GM12801 (cell line): ENCODE results near the gene RRBP1.

Experiments
- TF ChIP-seq, protein P1 (sequence below): IDR thresholded peaks from one replicate; pipeline ENCODE4 v1.5.1; 2011; ENCODE audit warnings: control low read depth; ENCODE audit not compliant: insufficient read length; ENCODE audit errors: extremely low read depth

Gene RRBP1

DNA sequence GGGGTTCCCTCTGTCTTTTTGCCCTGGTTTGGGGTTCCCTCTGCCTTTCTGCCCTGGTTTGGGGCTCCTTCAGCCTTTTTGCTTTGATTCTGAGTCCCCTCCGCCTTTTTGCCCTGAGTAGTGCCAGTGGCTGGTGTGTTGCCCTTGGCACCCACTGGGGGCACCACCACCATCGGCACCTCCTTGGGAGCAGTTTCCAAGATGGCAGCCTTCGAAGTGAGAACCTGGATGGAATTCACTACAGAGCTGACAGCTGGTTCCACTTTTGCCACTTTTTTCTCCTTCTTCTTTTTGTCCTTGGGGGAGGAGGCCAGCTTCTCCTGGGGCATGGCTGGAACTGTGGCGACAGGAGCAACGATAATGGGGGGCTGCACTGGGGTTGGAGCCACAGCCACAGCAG lies 22.2 kb downstream of the RRBP1 start:
- TF ChIP-seq, protein P1, sequence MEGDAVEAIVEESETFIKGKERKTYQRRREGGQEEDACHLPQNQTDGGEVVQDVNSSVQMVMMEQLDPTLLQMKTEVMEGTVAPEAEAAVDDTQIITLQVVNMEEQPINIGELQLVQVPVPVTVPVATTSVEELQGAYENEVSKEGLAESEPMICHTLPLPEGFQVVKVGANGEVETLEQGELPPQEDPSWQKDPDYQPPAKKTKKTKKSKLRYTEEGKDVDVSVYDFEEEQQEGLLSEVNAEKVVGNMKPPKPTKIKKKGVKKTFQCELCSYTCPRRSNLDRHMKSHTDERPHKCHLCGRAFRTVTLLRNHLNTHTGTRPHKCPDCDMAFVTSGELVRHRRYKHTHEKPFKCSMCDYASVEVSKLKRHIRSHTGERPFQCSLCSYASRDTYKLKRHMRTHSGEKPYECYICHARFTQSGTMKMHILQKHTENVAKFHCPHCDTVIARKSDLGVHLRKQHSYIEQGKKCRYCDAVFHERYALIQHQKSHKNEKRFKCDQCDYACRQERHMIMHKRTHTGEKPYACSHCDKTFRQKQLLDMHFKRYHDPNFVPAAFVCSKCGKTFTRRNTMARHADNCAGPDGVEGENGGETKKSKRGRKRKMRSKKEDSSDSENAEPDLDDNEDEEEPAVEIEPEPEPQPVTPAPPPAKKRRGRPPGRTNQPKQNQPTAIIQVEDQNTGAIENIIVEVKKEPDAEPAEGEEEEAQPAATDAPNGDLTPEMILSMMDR = no peak

- TF ChIP-seq, protein P1 = no peak
Measured at GRCh38 chr20:17658648-17658993, 23.4 kb downstream of the RRBP1 start.

DNA sequence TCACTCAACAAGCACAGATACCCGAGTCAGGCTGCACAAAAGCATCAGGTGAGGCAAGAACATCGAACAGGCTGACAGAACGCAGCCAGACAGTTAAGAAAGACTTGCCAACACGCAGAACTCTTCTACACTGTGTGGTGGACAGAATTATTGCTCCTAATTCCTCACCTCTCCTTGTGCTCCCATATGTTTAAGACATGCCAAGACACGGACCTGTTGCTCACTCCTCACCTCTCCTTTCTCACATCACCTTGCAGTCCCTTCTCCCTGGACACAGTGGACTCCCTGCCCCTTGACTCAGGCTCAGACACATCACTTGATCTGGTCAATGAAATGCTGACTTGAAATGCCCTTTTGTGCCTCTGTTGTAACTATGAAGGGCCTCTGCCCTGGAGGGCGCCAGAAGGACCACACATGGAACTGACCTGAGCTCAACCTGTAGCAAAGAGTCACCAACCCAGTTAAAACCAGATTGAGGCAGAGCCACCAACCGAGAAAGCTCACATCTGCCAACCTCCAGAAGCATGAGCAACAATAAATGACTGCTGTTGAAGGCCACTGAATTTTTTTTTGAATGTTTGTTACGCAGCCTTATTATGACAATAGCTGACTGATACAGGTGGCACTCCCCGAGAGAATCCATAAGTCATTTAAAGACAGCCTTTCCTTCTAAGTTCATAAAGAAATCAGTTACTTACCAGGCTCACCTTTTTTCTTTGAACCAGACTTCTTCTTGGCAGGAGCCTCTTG lies 24.0 kb downstream of the RRBP1 start:
- TF ChIP-seq, protein P1 = no peak

- TF ChIP-seq, protein P1 = no peak
Measured at GRCh38 chr20:17657079-17657825, 24.8 kb downstream of the RRBP1 start.

- TF ChIP-seq, protein P1 = no peak
Measured at GRCh38 chr20:17655865-17656479, 26.1 kb downstream of the RRBP1 start.

DNA sequence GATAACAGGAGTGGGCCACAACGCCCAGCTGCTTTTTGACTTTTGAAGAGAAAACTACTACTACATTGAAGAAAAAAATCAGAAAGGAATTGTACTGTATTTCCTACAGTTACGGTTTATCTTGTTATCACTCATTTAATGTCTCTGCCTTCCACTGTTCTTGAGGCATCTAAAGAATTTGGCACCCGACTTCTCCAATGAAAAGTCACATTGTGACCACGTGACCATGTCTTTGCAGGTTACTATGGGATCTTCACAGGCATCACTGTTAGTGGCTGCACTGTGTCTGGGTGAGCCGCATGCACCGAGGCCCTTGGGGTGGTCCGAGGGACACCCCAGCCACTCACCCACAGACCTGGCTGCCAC lies 26.8 kb downstream of the RRBP1 start:
- TF ChIP-seq, protein P1 = no peak

- TF ChIP-seq, protein P1 = no peak
Measured at GRCh38 chr20:17654649-17655285, 27.3 kb downstream of the RRBP1 start.
